H1 (cell line): Measurements from ENCODE around the gene PSD. TPM values are rescaled to one million over a fixed set of nuclear protein-coding genes. Genes with fewer than 3 reads are reported as not detected.

ENCODE experiments used
- CTCF ChIA-PET: fragments of 300-600 bp; sonication (Branson Sonifier 250); formaldehyde crosslinking; loops from one replicate; lab custom pipeline; 2021; ENCODE audit not compliant: partially characterized antibody; lab: Charles Lee
- POLR2A ChIA-PET: fragments of 300-600 bp; sonication (Branson Sonifier 250); formaldehyde crosslinking; loops from one replicate; lab custom pipeline; 2021; ENCODE audit warnings: inconsistent platforms; ENCODE audit not compliant: partially characterized antibody; lab: Charles Lee
- DNase-seq, 2 experiments: peaks; one replicate each; pipeline versions ENCODE4 v3.0.0 to v3.0.0-alpha.2; 2010 to 2022; ENCODE audit warnings: low spot score in 2 of 2, low read depth in 1 of 2, mixed read lengths in 1 of 2
- FAIRE-seq: peaks from 2 replicates; lab custom pipeline; 2011; peaks lifted over from hg19 to GRCh38; lab: Jason Lieb, UNC
- H2AFZ ChIP-seq: 2 replicates; pipeline ENCODE4 v1.8.1; 2012; ENCODE audit warnings: low read length, inconsistent platforms
- H2AK5ac ChIP-seq: 2 replicates; pipeline ENCODE4 v1.6.1; 2013; ENCODE audit warnings: low read depth, low read length
- H2BK120ac ChIP-seq: replicated peaks from 2 replicates; pipeline ENCODE3; 2013; ENCODE audit warnings: low read depth, low read length, inconsistent platforms
- H2BK12ac ChIP-seq: 2 replicates; pipeline ENCODE4 v1.6.1; 2013; ENCODE audit warnings: low read depth, low read length
- H2BK15ac ChIP-seq: 2 replicates; pipeline ENCODE4 v1.6.1; 2013; ENCODE audit warnings: low read length
- H2BK20ac ChIP-seq: 2 replicates; pipeline ENCODE4 v1.6.1; 2013; ENCODE audit warnings: low read length
- H2BK5ac ChIP-seq: 2 replicates; pipeline ENCODE4 v1.6.1; 2013; ENCODE audit warnings: low read depth, low read length
- H3K14ac ChIP-seq: 2 replicates; pipeline ENCODE4 v1.6.1; 2013; ENCODE audit warnings: inconsistent platforms; ENCODE audit not compliant: insufficient read length
- H3K18ac ChIP-seq: 2 replicates; pipeline ENCODE4 v1.6.1; 2013; ENCODE audit warnings: low read length; ENCODE audit errors: extremely low read depth
- H3K23ac ChIP-seq: 2 replicates; pipeline ENCODE4 v1.6.1; 2013; ENCODE audit warnings: inconsistent platforms; ENCODE audit not compliant: insufficient read length
- H3K23me2 ChIP-seq: 2 replicates; pipeline ENCODE4 v1.6.1; 2013; ENCODE audit warnings: low read depth, low read length
- H3K27ac ChIP-seq: 2 replicates; pipeline ENCODE4 v1.6.1; 2011; ENCODE audit warnings: low read depth, low read length, inconsistent platforms
- H3K27me3 ChIP-seq, 4 experiments: replicated peaks in 1 of 4; 1 replicate in 1 of 4; 2 replicates in 3 of 4; pipeline versions ENCODE4 v1.6.1 to v1.8.1; 2011 to 2013; ENCODE audit warnings: low read length in 3 of 4, mild to moderate bottlenecking in 3 of 4, inconsistent platforms in 2 of 4, mixed read lengths in 2 of 4, moderate library complexity in 1 of 4; ENCODE audit not compliant: control insufficient read depth in 3 of 4, insufficient read depth in 3 of 4; ENCODE audit errors: extremely low read depth in 1 of 4
- H3K36me3 ChIP-seq, 4 experiments: 2 replicates each; pipeline versions ENCODE4 v1.6.1 to v1.8.1; 2011 to 2013; ENCODE audit warnings: mild to moderate bottlenecking in 4 of 4, low read length in 3 of 4, moderate library complexity in 2 of 4, control low read depth in 1 of 4, inconsistent platforms in 1 of 4; ENCODE audit not compliant: insufficient read depth in 4 of 4, control insufficient read depth in 2 of 4
- H3K4ac ChIP-seq: replicated peaks from 2 replicates; pipeline ENCODE3; 2013; ENCODE audit warnings: low read length, low read depth, mixed read lengths, inconsistent platforms; ENCODE audit not compliant: insufficient read length
- H3K4me1 ChIP-seq, 4 experiments: replicated peaks in 1 of 4; 1 replicate in 1 of 4; 2 replicates in 3 of 4; pipeline versions ENCODE4 v1.6.1 to v1.8.1; 2011 to 2013; ENCODE audit warnings: low read length in 3 of 4, inconsistent platforms in 2 of 4, mixed read lengths in 1 of 4; ENCODE audit not compliant: insufficient read depth in 4 of 4, control insufficient read depth in 3 of 4
- H3K4me2 ChIP-seq, 2 experiments: 2 replicates each; pipeline versions ENCODE4 v1.6.1 to v1.8.1; 2011 to 2013; ENCODE audit warnings: low read depth in 2 of 2, low read length in 2 of 2, control low read depth in 1 of 2, inconsistent platforms in 1 of 2, mild to moderate bottlenecking in 1 of 2; ENCODE audit not compliant: insufficient read depth in 1 of 2
- H3K4me3 ChIP-seq, 4 experiments: fragments of 200-600, 300-600 bp in 1 of 4; sonication (generic), shearing (Covaris generic), sonication (Bioruptor Twin) in 1 of 4; 2 replicates each; pipeline versions ENCODE4 v1.5.1 to v1.8.1; 2011 to 2016; ENCODE audit warnings: low read length in 4 of 4, low read depth in 3 of 4, control low read depth in 2 of 4, inconsistent platforms in 2 of 4, mild to moderate bottlenecking in 2 of 4, mixed read lengths in 1 of 4, moderate library complexity in 1 of 4; ENCODE audit not compliant: insufficient read depth in 2 of 4; ENCODE audit errors: extremely low read depth in 1 of 4
- H3K56ac ChIP-seq: replicated peaks from 2 replicates; pipeline ENCODE3; 2013; ENCODE audit warnings: low read depth, mild to moderate bottlenecking, mixed read lengths, low read length, inconsistent platforms; ENCODE audit not compliant: insufficient read length
- H3K79me1 ChIP-seq: 2 replicates; pipeline ENCODE4 v1.6.1; 2013; ENCODE audit warnings: low read depth, low read length, control low read depth
- H3K79me2 ChIP-seq, 2 experiments: 2 replicates each; pipeline versions ENCODE4 v1.6.1 to v1.8.1; 2012 to 2013; ENCODE audit warnings: low read length in 2 of 2, mild to moderate bottlenecking in 2 of 2, inconsistent platforms in 1 of 2; ENCODE audit not compliant: insufficient read depth in 2 of 2, control insufficient read depth in 1 of 2
- H3K9ac ChIP-seq, 4 experiments: replicated peaks in 1 of 4; 1 replicate in 1 of 4; 2 replicates in 3 of 4; pipeline versions ENCODE4 v1.6.1 to v1.8.1; 2011 to 2013; ENCODE audit warnings: low read depth in 3 of 4, low read length in 3 of 4, control low read depth in 2 of 4, mild to moderate bottlenecking in 2 of 4, moderate library complexity in 2 of 4, inconsistent platforms in 1 of 4; ENCODE audit errors: extremely low read depth in 1 of 4
- H3K9me3 ChIP-seq, 2 experiments: 2 replicates each; pipeline versions ENCODE4 v1.6.1 to v1.8.1; 2012 to 2013; ENCODE audit warnings: mild to moderate bottlenecking in 2 of 2, moderate library complexity in 2 of 2, control low read depth in 1 of 2, inconsistent platforms in 1 of 2, low read depth in 1 of 2, low read length in 1 of 2, mixed read lengths in 1 of 2; ENCODE audit not compliant: insufficient read depth in 2 of 2
- H4K20me1 ChIP-seq, 2 experiments: replicated peaks in 1 of 2; 2 replicates each; pipeline versions ENCODE3 to v1.8.1; 2011 to 2013; ENCODE audit warnings: inconsistent platforms in 2 of 2, low read length in 2 of 2, mild to moderate bottlenecking in 1 of 2; ENCODE audit not compliant: insufficient read depth in 2 of 2, control insufficient read depth in 1 of 2
- H4K5ac ChIP-seq: 2 replicates; pipeline ENCODE4 v1.6.1; 2013; ENCODE audit warnings: low read length, low read depth, mixed read lengths, inconsistent platforms; ENCODE audit not compliant: insufficient read length
- H4K8ac ChIP-seq: 2 replicates; pipeline ENCODE4 v1.8.0; 2013; ENCODE audit warnings: mild to moderate bottlenecking, moderate library complexity, low read length, inconsistent platforms; ENCODE audit not compliant: insufficient read depth; ENCODE audit errors: extremely low read depth
- H4K91ac ChIP-seq: replicated peaks from 2 replicates; pipeline ENCODE3; 2013; ENCODE audit warnings: low read length, mixed read lengths, inconsistent platforms; ENCODE audit not compliant: insufficient read length
- GABPA ChIP-seq: IDR thresholded peaks from 2 replicates; pipeline ENCODE4 v1.6.1; 2011; ENCODE audit warnings: mild to moderate bottlenecking, low read length, moderate library complexity, borderline replicate concordance; ENCODE audit not compliant: insufficient read depth
- KDM4A ChIP-seq: IDR thresholded peaks from one replicate; pipeline ENCODE4 v1.7.1; 2012; ENCODE audit warnings: low read depth, mild to moderate bottlenecking, moderate library complexity, low read length, inconsistent platforms; ENCODE audit not compliant: severe bottlenecking
- RFX5 ChIP-seq: IDR thresholded peaks from 2 replicates; pipeline ENCODE4 v1.6.1; 2011; ENCODE audit warnings: low read depth, low read length, improper control_type of control experiment, borderline replicate concordance
- YY1 ChIP-seq: IDR thresholded peaks from 2 replicates; pipeline ENCODE4 v1.6.1; 2011; ENCODE audit warnings: low read depth, mild to moderate bottlenecking, low read length
- WGBS, 2 experiments: shearing (Covaris generic) in 1 of 2; methylation state at CpG; one replicate each; pipeline versions ENCODE4 v1.1.6 to v1.1.7; 2013 to 2015; ENCODE audit warnings: low lambda C conversion rate in 2 of 2, mixed read lengths in 2 of 2, inconsistent platforms in 1 of 2, low coverage in 1 of 2, missing lambda C conversion rate in 1 of 2; ENCODE audit not compliant: insufficient replicate concordance in 2 of 2, insufficient coverage in 1 of 2, insufficient read length in 1 of 2; ENCODE audit errors: extremely low coverage in 1 of 2, missing lambda C conversion rate in 1 of 2; 5-methylcytosine and 5-hydroxymethylcytosine counted together
- polyA plus RNA-seq, 7 experiments: library from polyadenylated mRNA; depleted of rRNA in 3 of 7; stranded (reverse) in 5 of 7; unstranded in 2 of 7; fragments of >200 nt in 5 of 7; fragments of 200-250 nt in 2 of 7; gene quantifications; 1 replicate in 5 of 7; 2 replicates in 1 of 7; 4 replicates in 1 of 7; pipeline versions ENCODE4 v1.2.1 to v1.2.3, GENCODE V29; 2011 to 2013; ENCODE audit warnings: missing spikeins in 2 of 7, mixed read lengths in 2 of 7
- total RNA-seq: library from RNA; stranded (reverse); fragmentation: NEBNext Ultra II Directional; extraction: Animal tissue kit (Norgen Biotek cat#: 25700); gene quantifications from 2 replicates; pipeline ENCODE4 v1.2.1, GENCODE V29; 2021

Gene PSD
- total and polyA plus RNA-seq, 2 of the 8 experiments (the other 6 are each of a cell fraction or from before 2014, with no cell fraction given), result 5.4 to 6.0 TPM

DNA sequence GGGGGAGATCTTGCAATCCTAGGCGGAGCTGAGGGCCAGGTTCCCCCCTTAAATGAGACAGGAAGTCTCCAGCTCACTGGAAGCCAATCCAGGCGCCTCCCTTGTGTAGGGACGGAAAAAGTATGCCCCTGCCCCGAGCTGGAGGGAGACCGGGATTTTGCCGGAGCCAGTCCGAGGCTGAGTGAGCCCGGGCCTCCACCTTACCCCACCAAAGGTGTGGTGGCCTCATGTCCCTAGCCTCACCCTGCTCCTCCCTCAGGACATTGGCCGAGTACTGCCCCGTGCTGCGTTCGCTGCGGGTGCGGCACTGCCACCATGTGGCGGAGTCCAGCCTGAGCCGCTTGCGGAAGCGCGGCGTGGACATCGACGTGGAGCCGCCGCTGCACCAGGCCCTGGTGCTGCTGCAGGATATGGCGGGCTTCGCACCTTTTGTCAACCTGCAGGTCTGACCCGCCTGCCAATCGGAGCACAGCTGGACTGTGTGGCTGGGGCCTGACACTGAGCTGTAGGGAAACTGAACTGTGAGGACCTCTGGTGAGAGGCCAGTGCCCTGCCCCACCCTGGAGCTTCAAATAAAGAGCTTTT lies 4.1 kb upstream of the PSD start:
- H3K9me3 ChIP-seq, result no peaks in the 10 kb centered on the region
- WGBS, 2 experiments, result 24% methylated on average over 27 of the region's 28 CpGs; no CpG with 5 or more reads in 1 of the 2 experiments
- H3K9ac ChIP-seq, result no peak overlapping the region; a peak in 2 of 7 replicates
- no peak overlapping the region for H2BK12ac ChIP-seq
- no peak overlapping the region for H3K14ac ChIP-seq
- H3K27ac ChIP-seq, result no peak overlapping the region
- DNase-seq (peak; percentile 67 to 89), FAIRE-seq (no peak)
- H3K36me3 ChIP-seq, result 0 out of 8 replicates have a peak, but pooled peaks cover 0 to 3% (median 0%) of the 10 kb centered on the region in 4 experiments
- no peaks in the 10 kb centered on the region for H3K79me2 ChIP-seq
- H2AFZ ChIP-seq, result no peak overlapping the region
- H4K8ac ChIP-seq, result no peak overlapping the region
- peak overlapping the region; percentile 37 for H4K91ac ChIP-seq
- no peak overlapping the region for H3K56ac ChIP-seq
- peak overlapping the region; percentile 74 to 92 (median 80); a peak in 6 of 8 replicates for H3K4me3 ChIP-seq
- H2BK5ac ChIP-seq, result no peak overlapping the region
- no peak overlapping the region for H2BK20ac ChIP-seq
- ChIA-PET CTCF (interaction anchor here (0.6 to 9.5 kb wide), 29 partner anchors 9 to 252 kb away, joined by 3 to 78 read pairs (median 5); partner anchors contain the start of genes C10orf95 and CUEDC2), POLR2A (interaction anchor here (0.9 to 7.9 kb wide), 11 partner anchors 8 to 307 kb away, joined by 3 to 56 read pairs (median 25); partner anchors contain the start of genes C10orf95, CUEDC2 and NFKB2)
- H2BK120ac ChIP-seq, result no peak overlapping the region
- peak overlapping the region; percentile 3 for H4K5ac ChIP-seq
- H3K23me2 ChIP-seq, result peaks cover 32% of the 10 kb centered on the region
- peak overlapping the region; percentile 88 to 100 for H3K4me2 ChIP-seq
- no peaks in the 10 kb centered on the region for H3K79me1 ChIP-seq
- peak overlapping the region; percentile 12 for H3K4ac ChIP-seq
- H3K23ac ChIP-seq, result no peak overlapping the region
- peak overlapping the region; percentile 61; the same call in 1 of the 2 replicates for H2BK15ac ChIP-seq
- H3K4me1 ChIP-seq, result peaks cover 0 to 23% (median 10%) of the 10 kb centered on the region in 4 experiments; a peak in 5 of 7 replicates
- H2AK5ac ChIP-seq, result no peak overlapping the region
- no peaks in the 10 kb centered on the region for H3K27me3 ChIP-seq
- peak overlapping the region; percentile 48 for H3K18ac ChIP-seq
- peaks cover 5 to 9% of the 10 kb centered on the region in 2 experiments for H4K20me1 ChIP-seq
- TF ChIP-seq RFX5 (no peak), YY1 (peak; percentile 80; the same call in 1 of the 2 replicates), KDM4A (peak; percentile 30), GABPA (0 out of 2 replicates have a peak, but pooled peaks have one; percentile 53)
